Prostate gland (tissue), 2 donors: Measurements from ENCODE around the gene SH3RF2.
"Not testable (repeated sequence)": the region's sequence is repeated elsewhere in the genome, so short reads cannot be mapped to it uniquely, and the experiment has no call there.

Experiments used
- POLR2A ChIP-seq: fragments of 450-650 bp; IDR thresholded peaks from one replicate; pipeline ENCODE4 v1.6.1; 2016; ENCODE audit warnings: antibody characterized with exemption, mild to moderate bottlenecking
- POLR2AphosphoS5 ChIP-seq: sonication (generic); formaldehyde crosslinking; IDR thresholded peaks from one replicate; pipeline ENCODE4 v1.6.1; 2017; ENCODE audit warnings: antibody characterized with exemption
- TF ChIP-seq, protein P1 (sequence below), 4 experiments: fragments of 200-600 bp in 2 of 4; fragments of 450-650 bp in 2 of 4; sonication (generic) in 2 of 4; IDR thresholded peaks; 1 replicate in 3 of 4; 2 replicates in 1 of 4; pipeline ENCODE4 v1.5.1; 2016 to 2019; ENCODE audit warnings: antibody characterized with exemption in 4 of 4, mild to moderate bottlenecking in 2 of 4, moderate library complexity in 2 of 4

DNA sequence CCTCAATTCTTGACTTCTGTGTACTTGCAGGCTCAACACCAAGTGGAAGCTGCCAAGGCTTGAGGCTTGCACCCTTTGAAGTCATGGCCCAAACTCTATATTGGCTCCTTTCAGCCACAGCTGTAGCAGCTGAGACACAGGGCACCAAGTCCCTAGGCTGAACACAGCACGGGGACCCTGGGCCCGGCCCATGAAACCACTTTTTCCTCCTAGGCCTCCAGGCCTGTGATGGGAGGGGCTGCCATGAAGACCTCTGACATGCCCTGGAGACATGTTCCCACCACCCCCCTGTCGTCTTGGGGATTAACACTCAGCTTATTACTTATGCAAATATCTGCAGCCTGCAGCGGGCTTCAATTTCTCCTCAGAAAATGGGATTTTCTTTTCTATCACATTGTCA lies 57.2 kb downstream of the SH3RF2 start:
- not testable (repeated sequence) for TF ChIP-seq POLR2A, POLR2AphosphoS5
- TF ChIP-seq, protein P1, sequence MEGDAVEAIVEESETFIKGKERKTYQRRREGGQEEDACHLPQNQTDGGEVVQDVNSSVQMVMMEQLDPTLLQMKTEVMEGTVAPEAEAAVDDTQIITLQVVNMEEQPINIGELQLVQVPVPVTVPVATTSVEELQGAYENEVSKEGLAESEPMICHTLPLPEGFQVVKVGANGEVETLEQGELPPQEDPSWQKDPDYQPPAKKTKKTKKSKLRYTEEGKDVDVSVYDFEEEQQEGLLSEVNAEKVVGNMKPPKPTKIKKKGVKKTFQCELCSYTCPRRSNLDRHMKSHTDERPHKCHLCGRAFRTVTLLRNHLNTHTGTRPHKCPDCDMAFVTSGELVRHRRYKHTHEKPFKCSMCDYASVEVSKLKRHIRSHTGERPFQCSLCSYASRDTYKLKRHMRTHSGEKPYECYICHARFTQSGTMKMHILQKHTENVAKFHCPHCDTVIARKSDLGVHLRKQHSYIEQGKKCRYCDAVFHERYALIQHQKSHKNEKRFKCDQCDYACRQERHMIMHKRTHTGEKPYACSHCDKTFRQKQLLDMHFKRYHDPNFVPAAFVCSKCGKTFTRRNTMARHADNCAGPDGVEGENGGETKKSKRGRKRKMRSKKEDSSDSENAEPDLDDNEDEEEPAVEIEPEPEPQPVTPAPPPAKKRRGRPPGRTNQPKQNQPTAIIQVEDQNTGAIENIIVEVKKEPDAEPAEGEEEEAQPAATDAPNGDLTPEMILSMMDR (IDR thresholded peaks at IDR 0.05): not testable (repeated sequence)
